HepG2 (cell line): Measurements from ENCODE around the gene PCSK6. TPM values are rescaled to one million over a fixed set of nuclear protein-coding genes. Genes with fewer than 3 reads are reported as not detected.

ENCODE experiments used
- ATAC-seq: fragments of 200-7000 bp; cut with Tn5 transposase; 3 replicates; pipeline ENCODE4 v1.9.1; 2020; ENCODE audit warnings: mild to moderate bottlenecking, moderate library complexity
- BruUV-seq: library from RNA; stranded (reverse); fragments of 400-500 nt; replicated peaks from 2 replicates; lab custom pipeline; 2021; lab: Mats Ljungman, UMichigan
- CTCF ChIA-PET: fragments of 300-600 bp; formaldehyde crosslinking; extraction: SDS; loops from one replicate; lab custom pipeline; 2021; ENCODE audit warnings: low total read pairs, inconsistent platforms, low intra/inter-chr PET ratio; lab: Yijun Ruan, JAX
- POLR2A ChIA-PET: fragments of 350-600 bp; sonication (Branson Sonifier 250); formaldehyde crosslinking; loops from one replicate; lab custom pipeline; 2020; ENCODE audit warnings: antibody characterized with exemption, inconsistent platforms; lab: Yijun Ruan, JAX
- DNase-seq: peaks from one replicate; pipeline ENCODE4 v3.0.0-alpha.2; 2015; ENCODE audit warnings: low spot score
- FAIRE-seq: peaks from 3 replicates; lab custom pipeline; 2011; peaks lifted over from hg19 to GRCh38; lab: Jason Lieb, UNC
- H2AFZ ChIP-seq: one replicate; pipeline ENCODE4 v1.6.1; 2011; ENCODE audit warnings: low read length, inconsistent platforms
- H3K27ac ChIP-seq: fragments of 300-600 bp; 3 replicates; pipeline ENCODE4 v1.8.0; 2011; ENCODE audit warnings: mixed run types, mild to moderate bottlenecking, mixed read lengths, low read length, inconsistent platforms; ENCODE audit not compliant: insufficient read depth; ENCODE audit errors: extremely low read length
- H3K27me3 ChIP-seq, 2 experiments: fragments of 200-600 bp in 1 of 2; 2 replicates in 1 of 2; 3 replicates in 1 of 2; pipeline versions ENCODE4 v1.6.0 to v1.8.0; 2011; ENCODE audit warnings: low read length in 2 of 2, mild to moderate bottlenecking in 2 of 2, moderate library complexity in 2 of 2, inconsistent platforms in 1 of 2; ENCODE audit not compliant: insufficient read depth in 2 of 2, control insufficient read depth in 1 of 2
- H3K36me3 ChIP-seq, 2 experiments: fragments of 200-600 bp in 1 of 2; replicated peaks in 1 of 2; 2 replicates in 1 of 2; 3 replicates in 1 of 2; pipeline versions ENCODE4 v1.5.1 to v1.8.0; 2011; ENCODE audit warnings: low read length in 2 of 2, inconsistent platforms in 1 of 2; ENCODE audit not compliant: insufficient read depth in 2 of 2, control insufficient read depth in 1 of 2
- H3K4me1 ChIP-seq: 2 replicates; pipeline ENCODE4 v1.5.1; 2012; ENCODE audit warnings: low read length, inconsistent platforms; ENCODE audit not compliant: insufficient read depth
- H3K4me2 ChIP-seq: 2 replicates; pipeline ENCODE4 v1.6.0; 2011; ENCODE audit warnings: low read depth, low read length, inconsistent platforms
- H3K4me3 ChIP-seq, 3 experiments: fragments of 200-600 bp in 1 of 3; sonication (generic), shearing (Covaris generic) in 1 of 3; replicated peaks in 1 of 3; 2 replicates each; pipeline ENCODE4 v1.5.1; 2011 to 2016; ENCODE audit warnings: low read length in 3 of 3, inconsistent platforms in 2 of 3, low read depth in 2 of 3, mild to moderate bottlenecking in 2 of 3, control low read depth in 1 of 3, mixed read lengths in 1 of 3; ENCODE audit not compliant: insufficient read depth in 1 of 3
- H3K79me2 ChIP-seq: one replicate; pipeline ENCODE4 v1.6.1; 2011; ENCODE audit warnings: low read length, inconsistent platforms; ENCODE audit not compliant: insufficient read depth
- H3K9ac ChIP-seq: 2 replicates; pipeline ENCODE4 v1.6.0; 2011; ENCODE audit warnings: mild to moderate bottlenecking, low read depth, low read length, inconsistent platforms; ENCODE audit not compliant: insufficient read depth
- H3K9me3 ChIP-seq: 2 replicates; pipeline ENCODE4 v1.5.1; 2012; ENCODE audit warnings: mild to moderate bottlenecking, low read length
- H4K20me1 ChIP-seq: 2 replicates; pipeline ENCODE4 v1.6.0; 2011; ENCODE audit warnings: inconsistent platforms, mild to moderate bottlenecking, low read length, moderate library complexity; ENCODE audit not compliant: insufficient read depth
- CEBPG ChIP-seq: IDR thresholded peaks from 2 replicates; pipeline ENCODE4 v1.6.1; 2016
- GABPA ChIP-seq, 2 experiments: IDR thresholded peaks; 2 replicates each; pipeline ENCODE4 v1.6.1; 2011 to 2016; ENCODE audit warnings: low read depth in 2 of 2, low read length in 1 of 2, missing biosample characterization in 1 of 2, missing genetic modification characterization in 1 of 2
- MED1 ChIP-seq: sonication (generic); formaldehyde crosslinking; IDR thresholded peaks from 2 replicates; pipeline ENCODE4 v1.4.0; 2020; ENCODE audit warnings: missing genetic modification reagents
- NBN ChIP-seq: fragments of 450-650 bp; conservative IDR thresholded peaks from 2 replicates; pipeline ENCODE4 v1.6.1; 2017
- NFRKB ChIP-seq: fragments of 450-650 bp; IDR thresholded peaks from 2 replicates; pipeline ENCODE4 v1.6.1; 2017
- SOX13 ChIP-seq, 3 experiments: fragments of 450-650 bp in 1 of 3; sonication (generic) in 1 of 3; formaldehyde crosslinking in 1 of 3; IDR thresholded peaks in 2 of 3; conservative IDR thresholded peaks in 1 of 3; 2 replicates each; pipeline versions ENCODE4 v1.5.0 to v1.6.1; 2016 to 2020; ENCODE audit warnings: antibody characterized with exemption in 1 of 3, mild to moderate bottlenecking in 1 of 3, missing compliant biosample characterization in 1 of 3, missing genetic modification reagents in 1 of 3, moderate library complexity in 1 of 3
- SOX6 ChIP-seq, 2 experiments: fragments of 450-650 bp in 1 of 2; sonication (generic) in 1 of 2; formaldehyde crosslinking in 1 of 2; IDR thresholded peaks; 2 replicates each; pipeline versions ENCODE4 v1.4.0 to v1.6.1; 2017 to 2020; ENCODE audit warnings: antibody characterized with exemption in 1 of 2, mild to moderate bottlenecking in 1 of 2, missing genetic modification reagents in 1 of 2
- TAF1 ChIP-seq: sonication (generic); formaldehyde crosslinking; IDR thresholded peaks from 2 replicates; pipeline ENCODE4 v1.4.0; 2020; ENCODE audit warnings: missing genetic modification reagents
- THAP11 ChIP-seq: IDR thresholded peaks from 2 replicates; pipeline ENCODE4 v1.6.1; 2016; ENCODE audit warnings: missing biosample characterization, missing genetic modification reagents
- ZEB1 ChIP-seq: IDR thresholded peaks from 2 replicates; pipeline ENCODE4 v1.6.1; 2012; ENCODE audit warnings: mild to moderate bottlenecking, low read depth, inconsistent platforms; ENCODE audit not compliant: insufficient replicate concordance
- ZNF550 ChIP-seq: sonication (generic); formaldehyde crosslinking; IDR thresholded peaks from 2 replicates; pipeline ENCODE4 v1.4.0; 2020; ENCODE audit warnings: mild to moderate bottlenecking, missing genetic modification reagents, borderline replicate concordance
- ZNF644 ChIP-seq: IDR thresholded peaks from 2 replicates; pipeline ENCODE4 v1.6.1; 2016; ENCODE audit warnings: low read depth
- ZNF674 ChIP-seq: sonication (generic); formaldehyde crosslinking; IDR thresholded peaks from 2 replicates; pipeline ENCODE4 v1.5.0; 2020; ENCODE audit warnings: low read depth, mild to moderate bottlenecking, missing genetic modification reagents
- ZSCAN21 ChIP-seq: sonication (generic); formaldehyde crosslinking; IDR thresholded peaks from 2 replicates; pipeline ENCODE4 v1.8.0; 2022; ENCODE audit warnings: mild to moderate bottlenecking, missing genetic modification reagents, moderate library complexity, borderline replicate concordance
- ZSCAN22 ChIP-seq: sonication (generic); formaldehyde crosslinking; IDR thresholded peaks from 2 replicates; pipeline ENCODE4 v1.4.0; 2020; ENCODE audit warnings: mild to moderate bottlenecking, missing genetic modification reagents
- WGBS: methylation state at CpG from one replicate; pipeline ENCODE4 v1.1.6; 2017; ENCODE audit warnings: low lambda C conversion rate; 5-methylcytosine and 5-hydroxymethylcytosine counted together
- in situ Hi-C: cut with HindIII; loops from 2 replicates; pipeline ENCODE4 v1.10.0; 2017; ENCODE audit warnings: low pct_unique_long_range_greater_than_20kb; ENCODE audit not compliant: extremely low pct_ligation_motif_present
- intact Hi-C: fragments of 100-400 bp; cut with micrococcal nuclease; formaldehyde crosslinking; loops from one replicate; pipeline ENCODE4 v1.10.0; 2022; ENCODE audit not compliant: unreplicated experiment
- polyA plus RNA-seq, 8 experiments: library from polyadenylated mRNA; depleted of rRNA in 3 of 8; stranded (reverse) in 7 of 8; unstranded in 1 of 8; fragments of >200 nt; fragmentation: Illumina TruSeq in 4 of 8; extraction: Trizol in 4 of 8; gene quantifications; 2 replicates each; pipeline versions ENCODE4 v1.2.1 to v1.2.3, GENCODE V29; 2011 to 2016; ENCODE audit warnings: low read depth in 4 of 8, missing spikeins in 1 of 8, mixed read lengths in 1 of 8; ENCODE audit not compliant: insufficient read depth in 1 of 8
- total RNA-seq, 5 experiments: library from RNA; depleted of rRNA; stranded (reverse); fragments of >200 nt; fragmentation: Illumina TruSeq; extraction: Trizol; gene quantifications; 2 replicates each; pipeline ENCODE4 v1.2.3, GENCODE V29; 2016; ENCODE audit warnings: low read depth in 1 of 5
- TF ChIP-seq, protein P1 (sequence below): IDR thresholded peaks from 2 replicates; pipeline ENCODE4 v1.6.1; 2016; ENCODE audit warnings: low read depth, control low read depth
- TF ChIP-seq, protein P2 (sequence below): sonication (generic); formaldehyde crosslinking; IDR thresholded peaks from 2 replicates; pipeline ENCODE4 v1.5.0; 2020; ENCODE audit warnings: missing genetic modification reagents
- TF ChIP-seq, protein P3 (sequence below): sonication (generic); formaldehyde crosslinking; IDR thresholded peaks from 2 replicates; pipeline ENCODE4 v1.8.0; 2022; ENCODE audit warnings: mild to moderate bottlenecking, missing genetic modification reagents, moderate library complexity
- TF ChIP-seq, protein P4 (sequence below): sonication (generic); formaldehyde crosslinking; IDR thresholded peaks from 2 replicates; pipeline ENCODE4 v1.9.0; 2021; ENCODE audit warnings: missing genetic modification reagents, borderline replicate concordance

PCSK6 gene
- total and polyA plus RNA-seq, 2 of the 13 experiments (the other 11 are each of a cell fraction or from before 2014, with no cell fraction given) = 56.5 to 155 TPM

DNA sequence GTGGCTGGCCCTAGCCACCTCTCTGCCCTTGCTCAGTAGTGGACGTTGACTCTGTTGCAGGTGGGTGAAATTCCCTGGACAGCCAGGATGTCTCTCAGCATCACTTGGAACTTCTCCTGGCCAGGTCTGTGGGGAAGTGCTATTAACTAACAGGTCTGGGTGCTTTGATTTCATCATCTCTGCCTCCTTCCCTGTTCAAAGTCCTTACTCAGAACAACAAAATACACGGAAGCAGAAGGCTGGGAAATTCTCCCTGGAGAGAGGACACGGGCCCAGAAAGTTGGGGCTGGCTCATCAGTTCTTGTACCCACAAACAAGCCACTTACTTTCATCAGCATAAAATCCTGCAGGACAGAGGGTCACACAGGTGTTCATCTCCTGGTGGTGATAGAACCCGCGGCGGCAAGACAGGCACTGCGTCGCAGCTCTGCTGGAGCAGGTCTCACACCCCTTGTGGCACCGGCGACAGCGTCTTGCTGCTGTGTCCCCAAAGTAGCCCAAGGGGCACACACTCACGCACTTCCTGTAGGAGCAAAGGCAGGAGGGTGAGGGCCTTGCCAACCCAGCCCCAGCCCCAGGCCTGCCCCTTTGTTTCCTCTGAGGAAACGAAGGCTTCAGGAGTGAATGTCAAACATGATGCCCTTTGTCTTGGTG, 164.9 kb downstream of the PCSK6 start:
- BruUV-seq = no TSS peak
- H3K36me3 ChIP-seq = peaks cover 24 to 75% of the 10 kb centered on the region in 2 experiments
- H4K20me1 ChIP-seq = no peaks in the 10 kb centered on the region
- H3K4me2 ChIP-seq = peak overlapping the region; percentile 44
- WGBS = 45% methylated on average over 4 of the region's 13 CpGs
- CTCF ChIA-PET = no interaction called here
- H3K79me2 ChIP-seq = no peaks in the 10 kb centered on the region
- peaks cover 26% of the 10 kb centered on the region for H3K4me1 ChIP-seq
- peak; percentile 61 for DNase-seq
- H2AFZ ChIP-seq = no peak overlapping the region
- intact Hi-C loops (no loop called here), in situ Hi-C loops (no loop called here)
- FAIRE-seq = peak; percentile 12
- no peaks in the 10 kb centered on the region for H3K27me3 ChIP-seq
- H3K4me3 ChIP-seq = peak overlapping the region in 1 of 3 experiments; percentile 5; a peak in 1 of 6 replicates
- peak overlapping the region; percentile 12; the same call in 1 of the 2 replicates for H3K9ac ChIP-seq
- POLR2A ChIA-PET = no interaction called here
- peak; percentile 72 for ATAC-seq
- peak overlapping the region; percentile 62 for H3K27ac ChIP-seq
- no peaks in the 10 kb centered on the region for H3K9me3 ChIP-seq
- TF ChIP-seq, protein P1, sequence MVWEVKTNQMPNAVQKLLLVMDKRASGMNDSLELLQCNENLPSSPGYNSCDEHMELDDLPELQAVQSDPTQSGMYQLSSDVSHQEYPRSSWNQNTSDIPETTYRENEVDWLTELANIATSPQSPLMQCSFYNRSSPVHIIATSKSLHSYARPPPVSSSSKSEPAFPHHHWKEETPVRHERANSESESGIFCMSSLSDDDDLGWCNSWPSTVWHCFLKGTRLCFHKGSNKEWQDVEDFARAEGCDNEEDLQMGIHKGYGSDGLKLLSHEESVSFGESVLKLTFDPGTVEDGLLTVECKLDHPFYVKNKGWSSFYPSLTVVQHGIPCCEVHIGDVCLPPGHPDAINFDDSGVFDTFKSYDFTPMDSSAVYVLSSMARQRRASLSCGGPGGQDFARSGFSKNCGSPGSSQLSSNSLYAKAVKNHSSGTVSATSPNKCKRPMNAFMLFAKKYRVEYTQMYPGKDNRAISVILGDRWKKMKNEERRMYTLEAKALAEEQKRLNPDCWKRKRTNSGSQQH (CRISPR knock-in tag) = 0 out of 2 replicates have a peak, but pooled peaks have one; percentile 18
- TF ChIP-seq, protein P2, sequence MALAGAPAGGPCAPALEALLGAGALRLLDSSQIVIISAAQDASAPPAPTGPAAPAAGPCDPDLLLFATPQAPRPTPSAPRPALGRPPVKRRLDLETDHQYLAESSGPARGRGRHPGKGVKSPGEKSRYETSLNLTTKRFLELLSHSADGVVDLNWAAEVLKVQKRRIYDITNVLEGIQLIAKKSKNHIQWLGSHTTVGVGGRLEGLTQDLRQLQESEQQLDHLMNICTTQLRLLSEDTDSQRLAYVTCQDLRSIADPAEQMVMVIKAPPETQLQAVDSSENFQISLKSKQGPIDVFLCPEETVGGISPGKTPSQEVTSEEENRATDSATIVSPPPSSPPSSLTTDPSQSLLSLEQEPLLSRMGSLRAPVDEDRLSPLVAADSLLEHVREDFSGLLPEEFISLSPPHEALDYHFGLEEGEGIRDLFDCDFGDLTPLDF = no peak
- 0 out of 2 replicates have a peak, but pooled peaks have one; percentile 50 for TF ChIP-seq ZNF550
- no peak for TF ChIP-seq GABPA (IDR thresholded peaks at IDR 0.05; ENCODE audit: low read depth, low read length)
- 0 out of 2 replicates have a peak, but pooled peaks have one; percentile 37 for TF ChIP-seq GABPA (CRISPR knock-in tag; IDR thresholded peaks at IDR 0.05; ENCODE audit: low read depth)
- TF ChIP-seq TAF1 (CRISPR knock-in tag) = no peak
- TF ChIP-seq THAP11 = peak; percentile 41; the same call in 1 of the 2 replicates
- TF ChIP-seq SOX6 (IDR thresholded peaks at IDR 0.05) = no peak
- peak; percentile 22; the same call in 1 of the 2 replicates for TF ChIP-seq SOX6 (CRISPR knock-in tag; IDR thresholded peaks at IDR 0.05)
- peak; percentile 1 for TF ChIP-seq ZEB1
- no peak for TF ChIP-seq ZSCAN21 (CRISPR knock-in tag)
- TF ChIP-seq ZNF644 = no peak
- TF ChIP-seq, protein P3, sequence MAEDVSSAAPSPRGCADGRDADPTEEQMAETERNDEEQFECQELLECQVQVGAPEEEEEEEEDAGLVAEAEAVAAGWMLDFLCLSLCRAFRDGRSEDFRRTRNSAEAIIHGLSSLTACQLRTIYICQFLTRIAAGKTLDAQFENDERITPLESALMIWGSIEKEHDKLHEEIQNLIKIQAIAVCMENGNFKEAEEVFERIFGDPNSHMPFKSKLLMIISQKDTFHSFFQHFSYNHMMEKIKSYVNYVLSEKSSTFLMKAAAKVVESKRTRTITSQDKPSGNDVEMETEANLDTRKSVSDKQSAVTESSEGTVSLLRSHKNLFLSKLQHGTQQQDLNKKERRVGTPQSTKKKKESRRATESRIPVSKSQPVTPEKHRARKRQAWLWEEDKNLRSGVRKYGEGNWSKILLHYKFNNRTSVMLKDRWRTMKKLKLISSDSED (CRISPR knock-in tag) = no peak
- peak; percentile 91 for TF ChIP-seq CEBPG (CRISPR knock-in tag)
- no peak for TF ChIP-seq ZSCAN22 (CRISPR knock-in tag)
- no peak for TF ChIP-seq NFRKB
- TF ChIP-seq, protein P4, sequence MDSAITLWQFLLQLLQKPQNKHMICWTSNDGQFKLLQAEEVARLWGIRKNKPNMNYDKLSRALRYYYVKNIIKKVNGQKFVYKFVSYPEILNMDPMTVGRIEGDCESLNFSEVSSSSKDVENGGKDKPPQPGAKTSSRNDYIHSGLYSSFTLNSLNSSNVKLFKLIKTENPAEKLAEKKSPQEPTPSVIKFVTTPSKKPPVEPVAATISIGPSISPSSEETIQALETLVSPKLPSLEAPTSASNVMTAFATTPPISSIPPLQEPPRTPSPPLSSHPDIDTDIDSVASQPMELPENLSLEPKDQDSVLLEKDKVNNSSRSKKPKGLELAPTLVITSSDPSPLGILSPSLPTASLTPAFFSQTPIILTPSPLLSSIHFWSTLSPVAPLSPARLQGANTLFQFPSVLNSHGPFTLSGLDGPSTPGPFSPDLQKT (CRISPR knock-in tag) = no peak
- no peak for TF ChIP-seq SOX13 (IDR thresholded peaks at IDR 0.05)
- peak in 1 of 2 experiments; percentile 25; a peak in 1 of 4 replicates for TF ChIP-seq SOX13 (CRISPR knock-in tag; conservative IDR thresholded peaks at IDR 0.05 in 1 of 2, IDR thresholded peaks at IDR 0.05 in 1 of 2)
- TF ChIP-seq ZNF674 (CRISPR knock-in tag) = no peak
- 0 out of 2 replicates have a peak, but pooled peaks have one; percentile 21 for TF ChIP-seq MED1 (CRISPR knock-in tag)
- TF ChIP-seq NBN = no peak
